Measurements from ENCODE around the gene OMD. TPM values are rescaled to one million over a fixed set of nuclear protein-coding genes. Genes with fewer than 3 reads are reported as not detected.

The OMD gene
- total RNA-seq, 2 experiments from 2014 or later = not detected

GRCh38 chr9:92408747-92409478, 15.4 kb downstream of the OMD start:
- TF ChIP-seq, protein P1, sequence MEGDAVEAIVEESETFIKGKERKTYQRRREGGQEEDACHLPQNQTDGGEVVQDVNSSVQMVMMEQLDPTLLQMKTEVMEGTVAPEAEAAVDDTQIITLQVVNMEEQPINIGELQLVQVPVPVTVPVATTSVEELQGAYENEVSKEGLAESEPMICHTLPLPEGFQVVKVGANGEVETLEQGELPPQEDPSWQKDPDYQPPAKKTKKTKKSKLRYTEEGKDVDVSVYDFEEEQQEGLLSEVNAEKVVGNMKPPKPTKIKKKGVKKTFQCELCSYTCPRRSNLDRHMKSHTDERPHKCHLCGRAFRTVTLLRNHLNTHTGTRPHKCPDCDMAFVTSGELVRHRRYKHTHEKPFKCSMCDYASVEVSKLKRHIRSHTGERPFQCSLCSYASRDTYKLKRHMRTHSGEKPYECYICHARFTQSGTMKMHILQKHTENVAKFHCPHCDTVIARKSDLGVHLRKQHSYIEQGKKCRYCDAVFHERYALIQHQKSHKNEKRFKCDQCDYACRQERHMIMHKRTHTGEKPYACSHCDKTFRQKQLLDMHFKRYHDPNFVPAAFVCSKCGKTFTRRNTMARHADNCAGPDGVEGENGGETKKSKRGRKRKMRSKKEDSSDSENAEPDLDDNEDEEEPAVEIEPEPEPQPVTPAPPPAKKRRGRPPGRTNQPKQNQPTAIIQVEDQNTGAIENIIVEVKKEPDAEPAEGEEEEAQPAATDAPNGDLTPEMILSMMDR (conservative IDR thresholded peaks at IDR 0.05; ENCODE audit: low read length) = no peak
- no peak for TF ChIP-seq EZH2phosphoT487 (IDR thresholded peaks at IDR 0.05; ENCODE audit: borderline replicate concordance, low read depth, low read length)
- ChIA-PET CTCF (ENCODE audit: unreplicated experiment) (interaction anchor here (0.6 kb wide), 1 partner anchor 382 kb away, joined by 3 read pairs; no protein-coding TSS in a partner anchor), POLR2A (no interaction called here)
- no peak overlapping the region for H3K4me2 ChIP-seq (ENCODE audit: low read length)
- no peaks in the 10 kb centered on the region for H3K4me1 ChIP-seq (ENCODE audit: insufficient read depth, low read length, poor library complexity, severe bottlenecking)
- no peaks in the 10 kb centered on the region for H3K36me3 ChIP-seq (ENCODE audit: insufficient read depth, low read length)
- no peaks in the 10 kb centered on the region for H4K20me1 ChIP-seq (ENCODE audit: insufficient read depth, low read length)
- intact Hi-C loops (cut with micrococcal nuclease; ENCODE audit: unreplicated experiment) = no loop called here
- no peak overlapping the region for H3K27ac ChIP-seq (ENCODE audit: low read depth, low read length, poor library complexity, severe bottlenecking)
- no peak overlapping the region for H2AFZ ChIP-seq (ENCODE audit: low read length)
- 0 out of 2 replicates have a peak, but pooled peaks cover 4% of the 10 kb centered on the region for H3K9me3 ChIP-seq (ENCODE audit: low read length)
- no peak overlapping the region for H3K4me3 ChIP-seq (ENCODE audit: low read depth, low read length, poor library complexity, severe bottlenecking)
- H3K9me2 ChIP-seq (ENCODE audit: insufficient read depth, low read length) = no peaks in the 10 kb centered on the region
- no TSS peak for BruUV-seq (replicated peaks)
- no peaks in the 10 kb centered on the region for H3K79me2 ChIP-seq (ENCODE audit: insufficient read depth, low read depth, low read length)
- DNase-seq (ENCODE audit: low spot score) = no peak

- BruUV-seq (replicated peaks) = no TSS peak
- intact Hi-C loops (cut with micrococcal nuclease; ENCODE audit: unreplicated experiment) = no loop called here
- TF ChIP-seq, protein P1 (conservative IDR thresholded peaks at IDR 0.05; ENCODE audit: low read length) = no peak
- CTCF ChIA-PET (ENCODE audit: unreplicated experiment) = no interaction called here
- Histone ChIP-seq H3K79me2 (ENCODE audit: insufficient read depth, low read depth, low read length) (no peaks in the 10 kb centered on the region), H4K20me1 (ENCODE audit: insufficient read depth, low read length) (no peaks in the 10 kb centered on the region), H3K9me3 (ENCODE audit: low read length) (0 out of 2 replicates have a peak, but pooled peaks cover 4% of the 10 kb centered on the region), H2AFZ (ENCODE audit: low read length) (no peak overlapping the region), H3K4me2 (ENCODE audit: low read length) (no peak overlapping the region), H3K4me1 (ENCODE audit: insufficient read depth, low read length, poor library complexity, severe bottlenecking) (no peaks in the 10 kb centered on the region), H3K27ac (ENCODE audit: low read depth, low read length, poor library complexity, severe bottlenecking) (no peak overlapping the region), H3K9me2 (ENCODE audit: insufficient read depth, low read length) (no peaks in the 10 kb centered on the region), H3K36me3 (ENCODE audit: insufficient read depth, low read length) (no peaks in the 10 kb centered on the region), H3K4me3 (ENCODE audit: low read depth, low read length, poor library complexity, severe bottlenecking) (no peak overlapping the region)
- POLR2A ChIA-PET = interaction anchor here (0.6 kb wide), 1 partner anchor 148 kb away, joined by 3 read pairs; no protein-coding TSS in a partner anchor
- no peak for DNase-seq (ENCODE audit: low spot score)
Observed at GRCh38 chr9:92407818-92408217, 16.5 kb downstream of the OMD start.

DNA sequence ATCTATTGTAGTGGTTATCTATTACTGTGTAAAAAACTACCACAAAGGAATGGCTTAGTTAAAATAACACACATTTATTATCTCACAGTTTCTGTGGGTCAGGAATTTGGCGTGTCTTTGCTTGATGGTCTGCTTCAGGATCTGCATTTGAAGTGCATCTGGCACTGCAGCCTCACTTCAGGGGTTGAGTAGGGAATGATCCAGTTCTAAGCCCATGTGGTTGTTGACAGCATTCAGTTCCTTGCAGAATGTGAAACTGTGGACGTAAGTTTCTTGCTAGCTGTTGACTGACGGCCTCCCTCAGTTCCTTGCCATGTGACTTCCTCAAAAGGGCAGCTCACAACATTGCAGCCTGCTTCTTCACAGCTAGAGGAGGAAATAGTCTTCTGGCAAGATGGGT, 17.8 kb downstream of the OMD start:
- H3K27ac ChIP-seq (ENCODE audit: low read depth, low read length, poor library complexity, severe bottlenecking) = no peak overlapping the region
- TF ChIP-seq EZH2phosphoT487 (IDR thresholded peaks at IDR 0.05; ENCODE audit: borderline replicate concordance, low read depth, low read length) = no peak
- TF ChIP-seq, protein P1 (conservative IDR thresholded peaks at IDR 0.05; ENCODE audit: low read length) = no peak
- no peaks in the 10 kb centered on the region for H4K20me1 ChIP-seq (ENCODE audit: insufficient read depth, low read length)
- no peaks in the 10 kb centered on the region for H3K4me1 ChIP-seq (ENCODE audit: insufficient read depth, low read length, poor library complexity, severe bottlenecking)
- peak; percentile 22 for DNase-seq (ENCODE audit: low spot score)
- ChIA-PET POLR2A (interaction anchor here (0.6 kb wide), 3 partner anchors 256 to 1141 kb away, joined by 3 to 5 read pairs (median 3); no protein-coding TSS in a partner anchor), CTCF (ENCODE audit: unreplicated experiment) (no interaction called here)
- no peak overlapping the region for H2AFZ ChIP-seq (ENCODE audit: low read length)
- no peaks in the 10 kb centered on the region for H3K79me2 ChIP-seq (ENCODE audit: insufficient read depth, low read depth, low read length)
- BruUV-seq (replicated peaks) = no TSS peak
- intact Hi-C loops (cut with micrococcal nuclease; ENCODE audit: unreplicated experiment) = no loop called here
- H3K4me3 ChIP-seq (ENCODE audit: low read depth, low read length, poor library complexity, severe bottlenecking) = no peak overlapping the region
- H3K9me2 ChIP-seq (ENCODE audit: insufficient read depth, low read length) = no peaks in the 10 kb centered on the region
- H3K9me3 ChIP-seq (ENCODE audit: low read length) = no peaks in the 10 kb centered on the region
- peak overlapping the region; percentile 38; the same call in 1 of the 2 replicates for H3K4me2 ChIP-seq (ENCODE audit: low read length)
- H3K36me3 ChIP-seq (ENCODE audit: insufficient read depth, low read length) = no peaks in the 10 kb centered on the region

Data from OCI-LY7 (cell line).